HG03103 (cell line): ENCODE results near the gene STEAP1B.
"Not testable (repeated sequence)": the region's sequence is repeated elsewhere in the genome, so short reads cannot be mapped to it uniquely, and the experiment has no call there.

Source experiments
- ATAC-seq: cut with Tn5 transposase; IDR thresholded peaks from one replicate; pipeline ENCODE4 v1.9.1; 2021; ENCODE audit warnings: low read depth; ENCODE audit not compliant: unreplicated experiment

Gene STEAP1B

DNA sequence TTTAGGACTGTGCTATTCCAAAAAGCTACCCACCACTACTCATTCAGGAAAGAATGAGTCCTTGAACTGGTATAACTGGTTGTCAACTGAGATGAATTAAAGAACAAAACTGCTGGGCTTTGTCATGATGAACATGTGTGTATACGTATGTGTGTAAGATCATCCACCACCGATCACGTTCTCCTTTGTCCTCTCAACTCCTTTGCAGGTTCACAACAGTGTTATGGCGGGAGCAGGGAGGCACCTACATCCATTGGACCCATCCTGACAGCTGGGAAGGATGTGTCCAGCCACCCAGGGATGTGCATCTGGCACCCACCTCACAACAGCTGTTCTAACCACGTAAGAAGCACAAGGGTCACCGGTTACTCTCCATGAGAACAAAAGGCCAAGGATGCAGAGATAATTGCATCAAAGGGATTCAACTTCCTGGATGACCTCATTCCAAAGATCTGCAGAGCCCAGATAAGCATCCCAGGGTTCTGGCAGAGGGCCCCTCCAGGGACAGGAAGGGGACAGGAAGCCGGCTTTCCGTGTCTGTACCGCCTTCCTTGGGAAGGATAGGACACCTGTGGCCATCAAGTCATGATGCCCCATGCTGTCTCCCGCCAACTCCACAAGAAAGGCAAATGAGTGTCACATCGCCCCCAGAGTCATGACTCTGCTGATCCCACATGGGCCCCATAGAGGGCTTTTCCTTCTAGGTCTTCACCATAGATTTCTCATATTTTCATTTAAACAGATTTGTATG, 66.1 kb downstream of the STEAP1B start:
- no peak for ATAC-seq

DNA sequence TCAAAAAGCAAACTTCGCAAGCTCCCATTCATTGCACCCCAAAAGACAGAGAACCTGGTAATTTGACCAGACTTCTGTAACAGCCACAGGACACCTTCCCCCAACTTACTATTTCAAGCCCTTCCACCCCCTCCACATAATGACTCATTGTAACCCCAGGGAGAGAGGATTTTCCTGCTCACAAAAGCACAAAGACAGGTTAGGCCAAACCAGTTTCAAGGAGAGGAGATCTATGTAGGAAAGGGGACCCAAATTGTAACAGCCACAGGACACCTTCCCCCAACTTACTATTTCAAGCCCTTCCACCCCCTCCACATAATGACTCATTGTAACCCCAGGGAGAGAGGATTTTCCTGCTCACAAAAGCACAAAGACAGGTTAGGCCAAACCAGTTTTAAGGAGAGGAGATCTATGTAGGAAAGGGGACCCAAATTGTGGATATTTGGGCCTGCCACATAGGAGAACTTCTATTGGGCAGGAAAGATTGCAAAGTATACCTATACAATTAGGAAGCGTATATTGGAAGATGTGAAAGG, 66.8 kb downstream of the STEAP1B start:
- not testable (repeated sequence) for ATAC-seq

DNA sequence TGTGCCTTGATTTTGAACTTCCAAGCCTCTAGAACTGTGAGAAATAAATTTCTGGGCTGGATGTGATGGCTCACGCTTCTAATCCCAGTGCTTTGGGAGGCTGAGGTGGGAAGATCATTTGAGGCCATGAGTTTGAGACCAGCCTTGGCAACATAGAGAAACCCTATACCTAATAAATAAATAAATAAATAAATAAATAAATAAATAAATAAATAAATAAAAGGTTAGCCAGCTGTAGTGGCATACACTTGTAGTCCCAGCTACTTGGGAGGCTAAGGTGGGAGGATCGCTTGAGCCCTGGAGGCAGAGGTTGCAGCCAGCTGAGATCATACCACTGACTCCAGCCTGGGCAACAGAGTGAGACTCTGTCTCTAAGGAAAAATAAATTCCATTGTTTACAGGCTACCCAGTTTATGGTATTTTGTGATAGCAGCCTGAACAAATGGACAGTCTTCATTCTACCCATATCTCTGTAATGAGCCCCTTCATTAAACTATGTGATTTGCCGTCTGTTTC, 67.7 kb downstream of the STEAP1B start:
- ATAC-seq: no peak

DNA sequence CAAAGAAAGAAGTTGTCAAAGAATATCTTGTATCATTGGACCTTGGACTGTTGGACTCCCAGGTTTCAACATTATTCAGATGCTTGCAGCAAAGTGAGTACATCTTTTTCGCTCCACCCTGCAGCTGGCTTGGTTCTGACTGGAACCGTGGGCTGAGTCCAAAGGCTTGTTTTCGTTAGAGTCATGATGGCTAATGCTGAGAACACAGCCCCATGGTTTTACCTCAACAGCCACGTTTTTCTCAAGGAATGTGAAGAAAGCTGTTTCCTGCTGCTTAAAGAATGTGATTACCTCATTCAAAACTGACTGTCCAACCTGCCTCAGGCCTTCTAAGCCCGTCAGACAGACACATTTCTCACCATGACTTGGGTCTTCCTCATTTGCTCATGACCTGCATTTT, 69.5 kb downstream of the STEAP1B start:
- ATAC-seq: no peak

DNA sequence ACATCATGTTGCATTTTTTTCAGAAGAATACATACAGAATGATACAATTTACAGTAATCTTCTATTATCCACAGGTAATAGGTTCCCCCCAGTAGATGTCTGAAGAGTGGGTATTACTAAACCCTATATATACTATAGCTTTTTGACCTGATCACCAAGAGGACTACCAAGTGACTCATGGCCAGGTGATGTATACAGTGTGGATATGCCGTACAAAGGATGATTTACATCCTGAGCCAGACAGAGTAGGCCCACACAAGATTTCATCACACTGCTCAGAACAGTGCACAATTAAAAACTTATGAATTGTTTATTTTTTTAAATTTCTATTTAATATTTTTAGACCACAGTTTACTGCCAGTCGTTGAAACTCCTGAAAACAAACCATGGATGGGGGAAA, 70.6 kb downstream of the STEAP1B start:
- ATAC-seq: no peak

DNA sequence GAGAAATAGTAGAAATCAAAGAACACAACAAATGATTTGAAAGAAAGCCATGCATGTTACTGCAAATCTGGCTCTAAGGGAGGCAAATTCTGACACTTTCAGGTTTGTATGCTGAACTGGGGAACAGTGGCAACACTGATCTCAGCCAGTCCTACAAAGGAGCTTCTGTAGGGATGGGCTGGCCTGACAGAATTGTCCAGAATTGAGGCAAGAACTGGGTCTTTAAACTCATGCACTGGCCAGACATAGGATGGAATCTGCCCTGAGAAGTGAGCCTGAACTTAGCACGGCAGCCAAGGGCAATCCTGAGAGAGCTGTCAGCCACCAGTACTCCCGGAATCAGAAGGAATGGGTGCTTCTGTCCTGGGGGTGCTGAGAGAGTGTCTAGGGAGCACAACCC, 72.1 kb downstream of the STEAP1B start:
- no peak for ATAC-seq

DNA sequence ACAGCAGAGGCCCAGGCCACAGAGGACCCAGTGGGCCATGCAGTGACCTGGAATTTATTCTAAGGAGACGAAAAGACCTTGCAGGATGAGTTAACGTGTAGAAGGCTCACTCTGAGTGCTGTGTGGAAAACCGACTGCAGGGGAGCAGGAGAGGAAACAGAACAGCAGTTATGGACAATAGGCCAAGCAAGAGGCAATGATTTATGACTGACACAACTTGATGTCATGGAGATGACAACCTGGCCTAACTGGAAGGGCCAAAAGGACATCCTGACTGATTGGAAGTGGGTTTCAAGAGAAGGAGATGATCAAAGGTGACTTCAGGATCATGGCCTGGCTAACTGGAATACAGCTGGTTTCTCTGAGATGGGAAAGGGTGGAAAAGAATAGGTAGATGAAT, 72.9 kb downstream of the STEAP1B start:
- ATAC-seq: no peak

DNA sequence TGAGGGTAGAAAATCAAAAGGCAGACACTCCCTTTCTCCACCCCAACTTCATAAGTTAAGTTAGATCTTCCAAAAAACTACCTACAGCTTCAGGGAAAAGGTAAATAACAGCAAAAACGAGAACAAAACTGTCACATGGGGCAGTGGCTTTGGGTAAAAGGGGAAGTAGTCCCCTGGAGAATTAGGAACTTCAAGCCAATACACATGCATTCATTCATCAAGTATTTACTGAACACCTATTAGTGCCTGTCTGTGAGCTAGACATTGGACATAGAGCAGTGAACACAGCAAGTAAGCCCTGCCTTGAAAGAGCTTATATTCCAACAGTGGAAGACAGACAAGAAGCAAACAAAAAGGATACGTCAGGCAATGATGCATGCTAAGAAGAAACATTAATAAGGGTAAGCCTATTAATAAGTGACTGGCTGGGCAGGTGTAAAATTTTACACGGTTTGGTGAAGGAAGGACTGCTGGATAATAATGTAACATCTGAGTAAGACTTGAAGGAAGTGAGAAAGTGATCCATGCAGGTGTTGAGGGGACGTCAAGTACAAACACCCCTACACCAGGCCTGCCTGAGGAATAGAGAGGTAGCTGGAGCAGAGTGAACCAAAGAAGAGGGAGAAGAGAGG, 73.4 kb downstream of the STEAP1B start:
- peak; percentile 55 for ATAC-seq

DNA sequence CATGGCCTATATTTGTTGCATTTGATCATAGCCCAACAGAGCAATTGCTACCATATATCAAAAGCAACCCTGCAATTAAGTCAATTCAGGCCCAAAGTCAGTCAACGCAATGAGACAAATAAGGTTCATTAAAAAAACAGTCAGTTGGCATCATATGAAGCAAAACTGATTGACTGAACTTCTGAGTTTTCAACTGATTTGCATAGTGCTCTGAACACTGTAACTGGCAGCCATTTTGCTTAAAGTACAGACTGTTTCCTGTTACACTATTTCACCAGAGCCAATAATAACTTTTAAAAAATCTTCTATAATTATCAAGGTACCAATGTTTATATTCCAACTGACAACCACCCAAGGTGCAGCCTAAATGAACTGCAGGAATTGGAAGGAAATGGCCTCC, 74.6 kb downstream of the STEAP1B start:
- no peak for ATAC-seq

DNA sequence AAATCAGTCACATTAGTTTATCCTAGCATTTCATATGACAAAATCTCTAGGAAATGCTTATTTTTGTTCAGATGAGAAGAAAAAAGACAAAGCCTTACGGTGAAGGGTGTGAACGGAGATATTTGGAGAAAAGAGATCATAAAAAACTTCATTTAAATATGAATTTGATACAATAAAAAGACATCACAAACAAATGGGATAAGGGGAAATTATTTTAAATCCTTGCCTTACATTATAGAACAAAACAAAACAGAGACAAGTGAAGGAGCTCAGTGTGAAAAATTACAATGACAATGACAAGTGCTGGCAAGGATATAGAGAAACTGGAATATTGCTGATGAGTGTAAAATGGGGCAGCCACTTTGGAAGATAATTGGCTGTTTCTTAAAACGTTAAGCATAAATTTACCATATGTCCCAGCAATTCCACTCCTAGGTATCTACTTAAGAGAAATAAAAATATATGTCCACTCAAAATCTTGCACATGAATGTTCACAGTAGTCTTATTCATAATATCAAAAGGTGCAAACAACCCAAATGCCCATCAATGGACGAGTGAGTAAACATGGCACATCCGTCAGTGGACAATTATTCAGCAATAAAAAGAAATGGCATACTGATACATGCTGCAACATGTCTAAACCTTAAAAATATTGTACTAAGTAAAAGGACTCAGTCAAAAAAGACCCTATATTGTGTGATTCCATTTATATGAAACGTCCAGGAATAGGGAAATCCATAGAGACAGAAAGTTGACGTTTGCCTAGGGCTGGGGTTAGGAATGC, 77.0 kb downstream of the STEAP1B start:
- ATAC-seq: no peak

DNA sequence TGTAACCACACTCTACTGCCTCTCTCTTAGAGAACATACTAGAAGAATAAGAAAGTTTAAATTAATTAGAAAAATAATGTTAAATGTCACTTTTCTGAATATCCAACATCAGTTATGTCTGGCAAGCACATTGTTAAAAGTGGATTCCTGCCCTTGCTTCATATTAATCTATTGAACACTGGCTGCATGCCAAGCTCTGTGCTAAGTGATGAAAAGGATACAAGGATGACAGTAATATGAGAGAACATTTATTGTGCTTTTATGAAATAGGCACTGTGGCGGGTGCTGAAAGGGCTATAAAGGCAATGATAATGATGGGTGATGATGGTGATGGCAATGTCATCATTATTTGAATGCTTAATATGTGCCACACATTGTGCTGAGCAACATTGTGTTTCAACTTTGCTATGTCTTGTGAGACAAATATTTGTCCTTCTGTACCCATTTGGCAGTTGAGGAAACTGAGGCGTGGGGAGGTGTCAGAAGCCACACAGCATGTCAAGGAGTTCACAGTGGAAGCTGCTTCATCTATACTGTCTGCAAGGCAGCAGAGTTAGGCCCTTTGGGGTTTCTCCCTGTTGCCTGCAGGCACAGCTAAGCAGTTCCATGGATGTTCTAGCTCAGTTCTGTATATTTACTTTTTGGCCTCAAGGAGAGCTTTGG, 78.9 kb downstream of the STEAP1B start:
- ATAC-seq: no peak

DNA sequence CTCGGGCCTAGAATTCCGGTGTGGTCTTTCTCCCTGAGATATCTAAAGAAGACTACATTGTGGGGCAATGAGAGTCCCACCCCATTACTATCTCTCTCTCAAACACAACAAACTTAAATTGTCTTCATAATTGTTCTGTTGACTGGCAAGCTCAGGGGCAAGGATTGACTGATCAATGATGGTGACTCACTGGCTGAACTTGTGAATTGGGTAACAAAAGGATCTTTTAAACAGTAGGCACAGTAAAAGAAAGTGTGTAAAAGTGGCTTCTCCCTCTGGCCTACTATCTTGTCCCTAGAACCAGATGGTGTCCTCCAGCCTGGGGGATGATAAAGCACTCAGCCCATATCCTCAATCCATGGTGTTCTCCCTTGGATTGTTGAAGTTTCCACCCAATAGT, 80.0 kb downstream of the STEAP1B start:
- no peak for ATAC-seq

DNA sequence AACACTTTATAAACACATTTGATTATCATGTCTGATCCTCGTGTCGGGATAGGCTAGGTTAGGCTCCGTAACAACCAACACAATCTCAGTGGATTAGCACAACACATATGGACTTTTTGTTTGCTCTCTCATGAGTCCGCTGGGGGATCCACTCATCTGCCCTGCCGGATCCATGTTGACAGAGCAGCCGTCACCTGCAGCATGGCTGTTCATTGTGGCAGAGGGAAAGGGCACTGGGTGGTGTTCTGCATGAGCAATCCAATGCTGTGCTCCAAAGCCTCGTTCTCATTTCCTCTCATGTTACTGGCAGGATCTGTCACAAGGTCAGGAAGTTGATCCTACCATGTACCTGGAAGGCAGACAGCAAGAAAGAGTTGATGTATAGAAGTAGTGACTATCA, 80.5 kb downstream of the STEAP1B start:
- no peak for ATAC-seq

DNA sequence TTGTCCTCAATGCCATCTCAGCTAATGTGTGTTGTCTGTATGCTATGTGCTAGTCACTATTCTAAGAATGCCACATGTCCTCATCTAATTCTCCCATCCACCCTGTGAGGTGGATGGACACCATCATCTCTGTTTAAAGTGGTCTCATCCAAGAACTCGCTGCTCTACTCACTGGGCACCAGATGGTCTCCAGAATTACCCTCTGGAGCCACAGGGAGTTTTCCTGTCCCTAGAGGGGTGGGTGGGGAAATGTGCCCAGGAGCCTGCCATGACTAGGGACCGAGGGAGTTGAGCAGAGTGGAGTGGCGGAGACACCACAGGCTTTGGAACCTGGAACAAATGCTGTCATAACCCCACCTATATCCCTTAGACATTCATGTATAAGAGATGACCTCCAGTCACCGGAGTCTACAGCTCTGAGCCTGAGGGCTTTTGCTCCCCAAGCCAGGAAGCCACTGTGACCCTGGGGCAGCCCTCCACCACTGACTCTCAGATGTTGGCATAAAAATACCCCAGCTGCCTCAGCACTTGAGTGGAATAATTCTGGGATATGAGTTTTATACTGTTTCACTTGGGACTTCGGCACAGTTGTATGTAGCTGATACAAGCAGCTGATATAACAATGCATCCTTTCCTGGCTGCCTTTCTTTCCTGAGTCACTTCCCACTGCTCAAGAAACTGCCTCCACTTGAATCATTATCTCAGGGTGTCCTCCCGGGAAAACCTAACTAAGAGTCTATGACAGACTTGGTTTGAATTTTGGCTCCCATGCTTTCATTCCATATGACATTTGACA, 81.5 kb downstream of the STEAP1B start:
- no peak for ATAC-seq

DNA sequence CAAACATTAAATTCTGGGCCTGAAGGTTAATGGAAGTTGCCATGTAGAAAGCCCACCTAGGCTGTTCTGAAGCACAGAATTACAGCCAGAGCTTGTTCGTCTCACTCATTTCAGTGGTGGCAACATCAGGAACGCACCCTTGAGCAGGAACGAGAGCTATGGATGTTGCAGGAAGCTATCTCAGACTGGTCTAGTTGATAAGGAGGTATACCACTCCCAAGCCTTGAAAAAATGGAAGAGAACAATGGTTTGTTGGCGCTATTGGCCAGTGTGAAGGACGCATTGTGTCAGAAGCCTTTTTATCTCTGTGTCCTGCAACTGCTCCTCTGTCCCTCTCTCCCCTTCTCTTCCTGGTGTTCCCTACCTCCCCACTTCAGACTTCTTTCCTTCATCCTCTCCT, 82.1 kb downstream of the STEAP1B start:
- ATAC-seq: no peak

DNA sequence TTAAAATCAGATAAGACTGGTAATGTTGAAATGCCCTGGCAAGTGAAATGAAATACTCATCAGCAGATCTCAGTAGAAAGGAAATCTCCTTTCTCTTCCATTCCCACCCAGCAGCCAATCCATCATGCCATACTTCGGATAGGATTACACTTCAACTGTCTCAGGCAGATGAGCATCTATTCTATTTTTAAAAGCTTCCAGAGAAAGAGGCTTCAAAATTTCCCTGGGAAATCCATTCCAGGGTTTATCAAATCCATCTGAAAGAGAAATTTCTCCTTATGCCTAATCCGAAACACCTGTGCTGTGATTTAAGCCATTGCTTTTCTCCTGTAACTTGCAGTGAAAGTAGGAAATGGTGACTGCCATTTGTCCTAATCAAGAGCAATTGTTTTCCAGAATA, 82.6 kb downstream of the STEAP1B start:
- no peak for ATAC-seq

DNA sequence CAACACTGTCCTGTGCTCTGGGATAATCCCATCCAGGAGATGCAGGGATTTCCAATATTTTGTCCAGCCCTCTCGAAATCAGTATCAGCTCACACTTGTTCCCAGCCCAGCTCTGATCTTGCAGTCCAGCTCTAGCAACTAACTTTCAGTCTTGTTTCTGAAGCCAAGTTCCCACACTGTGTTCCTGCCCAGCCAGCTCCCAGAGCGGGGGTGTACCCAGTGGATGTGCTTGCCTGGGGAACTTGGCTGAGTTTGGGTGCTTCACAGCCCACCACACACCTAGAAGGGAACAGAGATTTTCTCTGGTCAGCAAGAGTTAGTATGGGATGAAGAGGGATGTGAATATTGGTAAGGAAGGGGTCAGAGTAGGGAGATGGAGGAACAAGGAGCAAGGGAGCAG, 85.6 kb downstream of the STEAP1B start:
- ATAC-seq: no peak

DNA sequence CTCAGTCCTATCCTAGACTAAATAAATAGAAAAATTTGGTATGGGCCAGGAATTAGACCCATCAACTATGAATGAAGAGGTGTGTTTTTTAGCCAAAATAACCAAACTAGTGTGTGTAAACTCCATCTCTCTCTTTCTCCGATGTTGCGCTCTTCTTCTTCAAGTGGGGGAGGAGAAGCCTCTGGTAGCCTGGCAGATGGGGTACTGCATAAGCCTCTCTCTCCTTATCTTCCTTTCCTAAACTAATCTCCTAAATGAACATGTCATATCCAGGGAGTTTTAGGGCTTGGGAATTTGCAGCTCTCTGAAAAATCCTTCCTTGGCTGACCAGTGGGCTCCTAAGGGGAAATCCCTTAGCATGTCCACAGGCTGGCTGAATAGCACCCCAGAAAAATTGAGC, 86.8 kb downstream of the STEAP1B start:
- no peak for ATAC-seq

DNA sequence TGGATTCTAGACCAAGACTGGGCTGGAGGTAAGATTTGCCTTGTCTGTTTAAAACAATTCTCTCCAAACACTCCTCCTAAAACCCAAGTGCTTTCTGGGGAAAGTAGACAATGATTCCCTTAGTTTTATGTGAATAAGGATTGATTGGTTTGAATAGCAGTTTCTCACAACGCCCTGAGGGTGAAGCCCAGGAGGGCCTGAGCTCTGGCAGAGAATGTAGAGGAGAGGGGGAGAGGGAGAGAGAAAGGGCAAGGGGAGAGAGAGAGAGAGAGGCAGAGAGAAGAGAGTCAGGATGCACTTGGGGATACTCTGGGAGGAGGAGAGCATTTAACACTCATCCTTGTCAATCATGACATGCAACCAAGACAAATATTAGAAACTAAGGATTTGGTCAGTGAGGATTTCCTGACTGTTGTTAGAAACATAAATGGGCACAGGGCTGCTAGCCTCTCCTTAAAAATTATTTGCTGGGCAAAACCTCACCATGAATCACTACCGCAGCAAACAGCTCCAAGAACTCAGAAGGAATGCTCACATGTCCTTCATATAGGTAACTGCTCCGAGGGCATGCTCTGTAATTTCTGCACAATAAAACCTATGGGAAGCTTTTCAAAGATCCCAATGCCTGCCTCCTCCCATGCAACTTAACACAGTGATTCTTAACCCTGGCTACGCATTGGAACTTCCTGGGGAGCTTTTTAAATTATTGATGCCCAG, 87.9 kb downstream of the STEAP1B start:
- no peak for ATAC-seq
